ENCODE data around the gene RPS16.

The RPS16 gene

GRCh38 chr19:39385629-39386411 is 49.9 kb downstream of the RPS16 start:
- DNase-seq, result no peak

DNA sequence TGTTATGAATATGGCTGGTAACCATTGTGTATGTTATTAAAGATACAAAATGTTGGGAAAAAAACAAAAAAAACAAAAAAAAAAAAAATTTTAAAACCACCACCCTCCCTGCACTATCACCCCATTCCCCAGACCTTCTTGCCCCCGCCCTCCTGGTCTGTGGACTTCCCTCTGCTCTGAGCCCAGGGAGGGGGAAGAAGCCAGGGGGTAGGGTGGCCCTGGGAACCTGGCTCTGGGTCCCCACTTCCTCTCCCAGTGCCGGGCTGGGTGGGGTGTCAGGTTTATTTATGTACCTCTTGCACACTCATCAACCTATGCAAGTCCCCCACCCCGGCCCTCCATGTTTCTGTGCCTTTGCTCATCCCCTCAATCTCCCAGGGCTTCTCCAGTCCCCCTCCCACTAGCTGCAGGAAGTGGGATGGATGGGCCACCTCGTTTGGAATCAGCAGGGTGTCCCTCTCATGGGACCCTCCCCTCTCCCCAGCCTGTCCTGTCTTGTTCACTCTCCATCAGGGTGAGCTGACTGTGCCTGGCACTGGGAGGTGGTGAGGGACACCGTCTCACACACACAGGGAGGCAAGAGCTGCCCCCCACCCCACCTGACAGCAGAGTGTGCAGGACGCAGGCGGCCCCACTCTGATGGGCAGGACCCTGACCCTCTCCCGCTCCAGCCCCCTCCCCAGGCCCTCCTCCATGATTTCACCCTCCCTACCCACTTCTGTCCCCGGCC is 50.7 kb downstream of the RPS16 start:
- no peak for DNase-seq

Measured in T-helper 2 cell (primary cell).